B cell (primary cell): ENCODE results near the gene KRTDAP.

Experiments
- EZH2 ChIP-seq: IDR thresholded peaks from 2 replicates; pipeline ENCODE4 v1.6.1; 2012; ENCODE audit warnings: borderline replicate concordance, low read depth, mild to moderate bottlenecking, moderate library complexity, low read length; ENCODE audit not compliant: insufficient read depth, poor library complexity, severe bottlenecking
- TF ChIP-seq, protein P1 (sequence below): fragments of 200-600 bp; IDR thresholded peaks from one replicate; pipeline ENCODE4 v1.8.0; 2022; ENCODE audit warnings: antibody characterized with exemption, mild to moderate bottlenecking

DNA sequence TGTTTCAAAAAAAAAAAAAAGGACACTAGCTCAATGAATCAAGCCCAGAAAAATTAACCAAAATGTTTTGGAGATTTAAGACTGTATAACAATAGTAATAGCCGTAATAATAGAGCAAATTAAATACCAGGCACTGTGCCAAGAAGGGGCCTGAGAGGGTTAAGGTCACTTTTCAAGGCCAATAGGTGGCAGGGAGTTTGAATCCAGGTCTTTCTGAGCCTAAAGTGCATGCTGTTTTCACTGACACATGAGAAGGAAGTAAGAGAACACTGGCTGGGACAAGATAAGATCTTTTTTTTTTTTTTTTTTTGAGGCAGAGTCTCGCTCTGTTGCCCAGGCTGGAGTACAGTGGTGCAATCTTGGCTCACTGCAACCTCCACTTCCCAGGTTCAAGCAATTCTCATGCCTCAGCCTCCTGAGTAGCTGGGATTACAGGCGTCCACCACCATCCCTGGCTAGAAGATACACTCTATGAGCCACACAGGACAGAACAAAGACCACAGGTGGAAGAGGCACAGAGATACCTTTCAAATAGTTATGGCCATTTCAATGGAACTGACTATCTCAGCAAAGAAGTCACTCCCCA is 34.6 kb downstream of the KRTDAP start:
- TF ChIP-seq, protein P1, sequence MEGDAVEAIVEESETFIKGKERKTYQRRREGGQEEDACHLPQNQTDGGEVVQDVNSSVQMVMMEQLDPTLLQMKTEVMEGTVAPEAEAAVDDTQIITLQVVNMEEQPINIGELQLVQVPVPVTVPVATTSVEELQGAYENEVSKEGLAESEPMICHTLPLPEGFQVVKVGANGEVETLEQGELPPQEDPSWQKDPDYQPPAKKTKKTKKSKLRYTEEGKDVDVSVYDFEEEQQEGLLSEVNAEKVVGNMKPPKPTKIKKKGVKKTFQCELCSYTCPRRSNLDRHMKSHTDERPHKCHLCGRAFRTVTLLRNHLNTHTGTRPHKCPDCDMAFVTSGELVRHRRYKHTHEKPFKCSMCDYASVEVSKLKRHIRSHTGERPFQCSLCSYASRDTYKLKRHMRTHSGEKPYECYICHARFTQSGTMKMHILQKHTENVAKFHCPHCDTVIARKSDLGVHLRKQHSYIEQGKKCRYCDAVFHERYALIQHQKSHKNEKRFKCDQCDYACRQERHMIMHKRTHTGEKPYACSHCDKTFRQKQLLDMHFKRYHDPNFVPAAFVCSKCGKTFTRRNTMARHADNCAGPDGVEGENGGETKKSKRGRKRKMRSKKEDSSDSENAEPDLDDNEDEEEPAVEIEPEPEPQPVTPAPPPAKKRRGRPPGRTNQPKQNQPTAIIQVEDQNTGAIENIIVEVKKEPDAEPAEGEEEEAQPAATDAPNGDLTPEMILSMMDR: no peak
- no peak for TF ChIP-seq EZH2
